GM21390 (cell line): ENCODE results near the gene PAX9.

Experiments
- ATAC-seq: cut with Tn5 transposase; IDR thresholded peaks from one replicate; pipeline ENCODE4 v1.9.1; 2021; ENCODE audit not compliant: unreplicated experiment

The PAX9 gene

DNA sequence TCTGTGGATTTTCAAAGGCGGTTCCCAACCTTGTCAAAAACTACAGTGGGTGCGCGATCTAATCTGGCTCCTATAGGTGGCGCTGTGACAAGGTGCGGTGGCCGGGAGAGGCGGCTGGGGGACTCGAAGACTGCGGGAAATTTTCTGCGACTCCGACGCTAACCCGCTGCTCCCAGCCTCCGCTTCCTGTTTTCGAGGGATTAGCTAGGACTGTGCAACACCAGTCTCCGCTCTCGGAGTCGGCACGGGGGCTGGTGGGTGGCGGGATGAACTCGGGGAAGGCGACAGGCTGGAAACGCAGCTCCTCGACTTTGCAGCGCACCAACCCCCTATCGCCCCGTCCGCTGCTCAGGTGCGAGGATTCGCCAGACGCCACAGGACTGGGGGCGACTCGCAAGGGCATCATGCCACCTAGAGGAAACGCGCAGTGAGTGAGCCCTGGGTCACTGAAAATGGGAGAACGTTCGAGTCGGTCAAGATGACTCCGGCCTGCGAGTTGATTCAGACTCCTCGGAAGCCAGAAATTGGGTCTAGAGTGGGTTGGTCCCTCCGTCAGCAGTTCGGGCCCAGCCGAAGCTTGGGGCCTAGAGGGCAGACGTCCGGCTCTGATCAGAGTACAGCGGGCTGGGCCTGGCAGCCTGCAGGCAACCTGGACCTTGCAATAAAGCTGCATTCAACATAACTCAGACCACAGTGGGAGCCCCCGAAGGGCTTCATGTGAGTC, 5.5 kb upstream of the PAX9 start:
- no peak for ATAC-seq

DNA sequence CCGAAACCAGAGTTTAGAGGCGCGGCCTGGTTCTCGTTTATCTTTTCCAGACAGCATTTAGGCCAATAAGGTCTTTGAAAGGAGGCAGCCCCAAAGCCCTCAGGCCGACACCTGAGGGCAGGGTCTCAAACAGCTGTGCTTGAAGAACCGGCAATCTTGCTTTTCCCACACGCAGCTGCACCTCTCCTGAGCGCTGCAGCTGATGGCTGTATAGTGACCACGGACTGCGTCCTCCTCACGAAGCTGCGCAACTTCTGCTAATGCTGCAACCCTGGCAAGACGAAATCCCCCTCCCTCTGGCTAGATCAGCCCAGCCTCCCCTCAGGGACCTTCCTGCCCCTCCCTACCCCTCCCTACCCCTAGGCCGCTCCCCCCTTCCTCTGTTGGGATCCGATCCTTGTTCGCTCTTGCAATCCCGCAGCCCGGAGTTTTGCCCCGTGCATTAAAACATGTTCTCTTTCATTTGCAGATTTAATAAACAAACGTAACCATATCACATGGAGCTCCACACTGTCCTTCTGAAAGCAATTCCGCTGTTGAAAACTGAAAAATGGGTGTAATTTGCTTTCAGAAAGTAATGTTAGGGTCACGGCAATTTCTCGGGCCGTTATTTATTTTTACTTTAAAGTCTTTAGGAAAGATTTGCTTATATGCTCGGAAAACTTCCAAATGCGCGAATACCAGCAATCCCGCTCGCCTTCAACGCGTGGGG, 4.8 kb upstream of the PAX9 start:
- no peak for ATAC-seq

GRCh38 chr14:36657399-36658122, 4.1 kb upstream of the PAX9 start:
- ATAC-seq, result no peak

DNA sequence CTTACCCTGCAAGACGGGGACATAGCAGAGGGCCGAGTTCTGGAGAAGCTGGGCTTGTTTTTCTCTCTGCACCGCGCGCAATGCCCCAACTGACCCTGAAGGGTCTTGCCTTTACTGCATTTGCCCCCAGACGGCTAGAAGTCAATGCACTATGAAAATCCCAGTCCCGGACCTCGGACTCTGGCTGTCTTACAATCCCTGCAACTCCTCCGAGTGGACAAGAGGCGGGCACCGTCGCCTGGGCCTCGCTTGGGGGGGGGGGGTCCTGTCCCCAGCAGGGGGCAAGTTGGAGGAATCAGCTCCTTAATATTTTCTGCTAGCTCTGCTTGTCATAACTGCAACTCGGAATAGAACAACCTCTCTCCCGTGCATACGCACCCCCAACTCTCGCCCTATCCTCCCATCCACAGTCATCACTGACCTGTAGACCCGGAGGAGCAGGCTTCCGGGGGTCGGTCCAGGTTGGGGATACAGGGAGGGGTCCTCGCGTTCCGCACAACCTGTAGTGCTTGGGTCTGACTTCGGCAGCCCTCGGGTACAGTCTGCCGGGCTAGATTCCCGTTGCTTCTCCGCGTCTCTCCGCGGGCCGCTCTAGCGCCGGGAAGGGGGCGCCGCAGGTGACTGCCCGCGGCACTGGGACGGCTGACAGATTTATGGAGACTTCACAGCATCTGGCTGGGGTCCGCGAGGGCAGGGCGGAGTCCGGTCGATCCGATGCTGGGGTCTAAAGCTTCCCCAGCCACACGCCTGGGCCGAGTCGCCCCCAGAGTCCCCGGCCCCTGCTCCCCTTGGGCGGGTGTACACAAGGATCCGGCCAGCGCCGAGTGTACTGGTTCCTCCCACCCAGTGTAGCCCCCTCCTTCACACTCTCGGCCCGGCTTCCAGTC, 3.3 kb upstream of the PAX9 start:
- no peak for ATAC-seq

GRCh38 chr14:36659010-36659821, 2.4 kb upstream of the PAX9 start:
- no peak for ATAC-seq

DNA sequence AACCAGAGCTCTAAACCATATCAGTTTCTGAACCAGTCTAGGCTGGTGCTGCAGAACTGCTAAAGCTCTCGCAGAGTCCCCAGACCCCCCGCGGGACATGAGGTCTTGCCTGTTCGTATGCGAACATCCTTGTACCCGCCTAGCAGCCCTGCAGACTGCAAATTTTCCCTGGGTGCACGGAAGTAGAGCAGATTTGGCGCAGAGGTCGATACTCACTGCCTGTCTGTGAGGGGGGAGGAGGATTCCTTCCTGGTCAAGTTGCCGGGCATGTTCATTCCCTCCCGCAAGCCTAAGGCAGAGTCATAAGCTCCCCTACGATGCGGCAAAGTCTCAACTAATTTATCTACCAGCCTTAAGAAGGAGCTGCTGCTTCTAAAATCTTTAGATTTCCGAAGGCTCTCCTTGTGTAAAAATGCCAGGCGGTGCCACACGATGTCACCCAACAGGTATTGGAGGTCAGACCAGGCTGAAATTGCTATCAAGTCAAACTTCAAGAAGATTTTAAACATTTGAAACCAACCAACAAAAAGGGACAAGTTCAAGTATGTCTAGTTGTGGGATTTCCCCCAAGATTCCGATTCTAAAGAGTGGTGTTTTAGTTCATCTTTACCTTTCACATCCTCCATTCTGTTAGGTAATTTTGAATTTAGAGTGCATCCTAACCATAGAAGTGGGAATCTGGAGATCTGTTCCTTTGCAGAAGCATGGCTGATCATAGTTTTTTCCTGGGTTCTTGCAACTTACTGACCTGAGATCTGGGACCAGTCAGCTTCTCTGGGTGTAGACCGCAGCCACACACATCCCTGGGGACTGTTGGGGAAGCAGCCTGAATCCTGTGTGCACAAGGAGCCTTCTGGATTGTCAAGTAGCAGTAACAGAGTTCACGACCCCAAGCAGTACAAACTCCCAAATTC, 1.6 kb upstream of the PAX9 start:
- ATAC-seq, result no peak

DNA sequence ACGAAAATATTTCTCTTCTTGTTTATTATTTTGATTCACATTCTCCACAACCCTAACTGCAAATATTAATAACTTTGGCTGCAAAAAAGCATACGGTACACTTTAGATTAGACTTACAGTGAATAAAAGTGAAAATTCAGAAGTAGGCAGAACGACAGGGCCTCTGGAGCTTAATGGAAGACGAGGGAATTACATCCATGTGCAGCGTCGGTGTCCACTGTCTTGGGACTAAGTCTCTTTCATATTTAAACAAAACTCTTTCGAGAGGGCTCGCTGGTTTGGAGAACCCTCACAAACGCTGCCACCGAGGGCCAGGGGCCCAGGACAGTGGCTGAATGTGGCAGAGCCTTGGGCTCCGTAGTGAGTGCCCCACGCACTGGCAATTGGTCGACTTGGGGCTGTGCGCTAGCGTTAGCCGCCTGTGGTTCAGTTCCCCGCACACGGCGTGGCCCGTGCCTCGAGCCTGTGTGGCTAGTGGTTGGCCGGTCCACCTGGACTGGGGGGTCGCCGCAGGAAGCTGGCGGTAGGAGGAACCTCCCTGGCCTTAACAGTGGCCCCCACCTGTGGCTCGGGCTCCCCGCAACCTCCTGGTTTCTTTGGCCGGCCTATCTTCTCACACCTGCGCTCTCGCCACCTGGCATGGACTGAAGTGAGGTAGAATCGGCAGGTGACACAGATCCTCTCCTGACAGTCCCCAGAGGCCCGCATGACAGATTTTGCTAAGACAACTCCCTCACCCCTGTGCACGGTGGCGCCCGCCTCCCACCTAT, 739 bp upstream of the PAX9 start:
- no peak for ATAC-seq

- ATAC-seq, result no peak
Measured at GRCh38 chr14:36662258-36662542, 540 bp downstream of the PAX9 start.

DNA sequence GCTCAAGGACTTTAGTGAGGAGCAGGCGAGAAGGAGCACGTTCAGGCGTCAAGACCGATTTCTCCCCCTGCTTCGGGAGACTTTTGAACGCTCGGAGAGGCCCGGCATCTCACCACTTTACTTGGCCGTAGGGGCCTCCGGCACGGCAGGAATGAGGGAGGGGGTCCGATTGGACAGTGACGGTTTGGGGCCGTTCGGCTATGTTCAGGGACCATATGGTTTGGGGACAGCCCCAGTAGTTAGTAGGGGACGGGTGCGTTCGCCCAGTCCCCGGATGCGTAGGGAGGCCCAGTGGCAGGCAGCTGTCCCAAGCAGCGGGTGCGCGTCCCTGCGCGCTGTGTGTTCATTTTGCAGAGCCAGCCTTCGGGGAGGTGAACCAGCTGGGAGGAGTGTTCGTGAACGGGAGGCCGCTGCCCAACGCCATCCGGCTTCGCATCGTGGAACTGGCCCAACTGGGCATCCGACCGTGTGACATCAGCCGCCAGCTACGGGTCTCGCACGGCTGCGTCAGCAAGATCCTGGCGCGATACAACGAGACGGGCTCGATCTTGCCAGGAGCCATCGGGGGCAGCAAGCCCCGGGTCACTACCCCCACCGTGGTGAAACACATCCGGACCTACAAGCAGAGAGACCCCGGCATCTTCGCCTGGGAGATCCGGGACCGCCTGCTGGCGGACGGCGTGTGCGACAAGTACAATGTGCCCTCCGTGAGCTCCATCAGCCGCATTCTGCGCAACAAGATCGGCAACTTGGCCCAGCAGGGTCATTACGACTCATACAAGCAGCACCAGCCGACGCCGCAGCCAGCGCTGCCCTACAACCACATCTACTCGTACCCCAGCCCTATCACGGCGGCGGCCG, 1.1 kb downstream of the PAX9 start:
- ATAC-seq, result no peak

- ATAC-seq, result no peak
Measured at GRCh38 chr14:36663404-36664321, 2.0 kb downstream of the PAX9 start.

DNA sequence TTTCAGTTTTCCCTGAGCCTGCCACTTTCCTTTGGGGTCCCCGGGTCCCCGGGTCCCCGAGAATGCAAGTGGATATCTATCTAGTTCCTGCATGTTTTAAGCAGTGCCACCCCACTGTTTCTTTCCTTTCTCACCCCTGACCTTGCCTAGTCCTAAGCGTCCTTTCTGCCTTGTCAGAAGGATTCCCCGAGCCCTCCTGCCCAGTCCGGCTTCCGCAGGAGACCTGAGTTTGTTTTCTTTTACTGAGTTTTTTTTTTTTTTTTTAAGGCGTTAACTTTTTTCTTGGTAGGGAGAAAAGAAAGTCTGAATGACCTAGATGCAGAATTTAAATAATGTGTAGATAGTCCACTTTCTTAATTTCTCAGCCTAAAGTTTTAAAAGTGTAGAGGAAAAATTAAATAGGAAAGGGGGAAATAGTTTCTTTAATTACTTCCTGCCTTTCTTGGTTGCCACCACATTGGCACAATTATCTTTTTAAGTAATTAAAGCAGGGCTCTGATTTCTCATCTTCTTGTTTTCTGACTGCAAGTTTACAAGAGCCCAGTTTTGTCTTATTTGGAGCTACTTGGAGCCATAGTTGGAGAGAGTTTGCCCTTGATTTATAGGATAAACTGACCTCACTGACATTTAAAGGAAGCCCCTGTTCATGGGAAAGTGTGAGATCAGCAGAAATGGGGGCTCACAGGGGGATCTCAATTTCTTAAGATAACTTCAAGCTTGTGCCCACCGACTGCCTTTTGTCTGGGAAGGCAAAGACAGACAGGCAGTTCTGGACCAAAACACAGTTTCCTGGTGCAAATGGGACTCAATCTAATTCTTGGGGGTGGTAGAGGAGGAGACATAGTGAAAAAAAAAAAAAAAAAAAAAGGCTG, 2.9 kb downstream of the PAX9 start:
- ATAC-seq, result no peak

DNA sequence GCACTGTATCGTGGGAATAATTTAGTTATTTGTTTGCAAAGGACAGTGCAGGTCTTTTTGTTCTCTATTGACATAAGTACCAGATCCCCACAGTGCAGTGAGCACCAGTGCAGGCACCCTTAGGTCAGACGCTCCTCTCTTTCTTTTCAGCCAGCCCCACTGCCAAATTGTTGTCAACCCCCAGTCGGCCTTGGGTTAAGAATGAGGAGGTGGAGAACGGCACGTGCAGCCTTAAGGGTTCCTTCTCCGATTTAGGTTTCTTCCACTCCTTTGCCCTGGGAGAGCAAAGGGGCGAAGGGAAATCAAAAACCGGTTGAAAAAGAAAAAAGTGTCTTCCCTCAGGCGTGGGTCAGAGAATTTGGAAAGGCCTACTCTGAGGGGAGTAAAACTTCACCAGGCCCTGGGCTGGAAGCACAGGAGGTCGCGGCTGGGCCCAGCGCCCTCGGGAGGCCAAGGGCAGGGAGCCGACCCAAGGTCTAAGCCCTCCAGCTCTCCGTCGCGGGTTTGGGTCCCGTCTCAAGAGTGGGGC, 4.3 kb downstream of the PAX9 start:
- no peak for ATAC-seq

GRCh38 chr14:36666416-36667206, 5.0 kb downstream of the PAX9 start:
- ATAC-seq, result no peak

DNA sequence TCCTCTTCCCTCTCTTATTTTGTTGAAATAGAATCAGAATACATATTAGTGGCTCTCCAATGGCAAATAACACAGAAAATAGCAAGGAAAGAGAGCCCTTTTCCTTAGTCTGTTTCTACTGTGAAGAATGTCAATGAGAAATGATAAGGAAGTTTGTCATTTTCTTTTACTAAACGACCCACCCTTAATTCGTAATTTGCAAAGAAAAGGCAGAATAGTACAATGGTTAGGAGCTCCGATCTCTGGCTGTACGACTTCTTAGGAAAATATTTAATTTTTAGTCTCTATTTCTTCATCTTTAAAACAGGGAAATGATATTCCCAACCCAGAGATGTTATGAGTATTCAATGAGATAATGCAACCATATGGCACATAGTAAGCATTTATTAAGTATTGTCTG, 6.0 kb downstream of the PAX9 start:
- ATAC-seq, result no peak

DNA sequence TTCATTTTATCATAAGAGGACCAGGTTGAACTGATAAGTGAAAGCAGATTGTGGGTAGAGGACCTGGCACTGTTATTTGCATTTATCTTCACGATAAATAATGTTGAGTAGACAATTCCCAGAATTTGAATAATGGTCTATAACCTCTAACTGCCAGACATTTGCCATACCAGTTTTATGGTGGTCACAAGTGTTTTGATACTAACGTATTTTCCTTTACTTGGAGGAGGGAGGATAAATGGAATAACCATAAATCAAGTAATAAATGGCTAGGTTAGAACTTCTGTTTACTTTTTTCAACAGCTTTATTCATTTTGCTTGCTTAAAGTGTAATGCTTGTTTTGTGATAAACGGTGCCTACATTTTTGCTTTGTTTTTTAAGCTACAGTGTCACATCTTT, 9.5 kb downstream of the PAX9 start:
- ATAC-seq, result no peak
